RWPE1 (cell line): ENCODE results near the gene CTNNA3.

Experiments
- CTCF ChIA-PET: fragments of 350-600 bp; sonication (Branson Sonifier 250); formaldehyde crosslinking; extraction: SDS; loops from one replicate; lab custom pipeline; 2021; lab: Yijun Ruan, JAX
- POLR2A ChIA-PET: fragments of 400-600 bp; formaldehyde crosslinking; extraction: SDS; loops from one replicate; lab custom pipeline; 2020; ENCODE audit warnings: antibody characterized with exemption; ENCODE audit not compliant: low non-redundant PET; lab: Yijun Ruan, JAX
- DNase-seq: peaks from one replicate; pipeline ENCODE4 v3.0.0; 2012; ENCODE audit warnings: low spot score
- H3K27ac ChIP-seq: fragments of 450-650 bp; 2 replicates; pipeline ENCODE4 v1.5.1; 2017
- CTCF ChIP-seq: fragments of 450-650 bp; conservative IDR thresholded peaks from 2 replicates; pipeline ENCODE4 v1.5.1; 2017; ENCODE audit warnings: low read depth, mild to moderate bottlenecking

Gene CTNNA3

GRCh38 chr10:66784770-66785169 is 911.2 kb downstream of the CTNNA3 start:
- ChIA-PET CTCF (no interaction called here), POLR2A (no interaction called here)
- no peak overlapping the region for H3K27ac ChIP-seq
- DNase-seq: no peak
- TF ChIP-seq CTCF: no peak

- CTCF ChIA-PET: no interaction called here
- TF ChIP-seq CTCF: no peak
- POLR2A ChIA-PET: no interaction called here
- DNase-seq: no peak
- no peak overlapping the region for H3K27ac ChIP-seq
These were observed 912.7 kb downstream of the CTNNA3 start for GRCh38 chr10:66783316-66783715.

- TF ChIP-seq CTCF: no peak
- DNase-seq: no peak
- ChIA-PET POLR2A (no interaction called here), CTCF (no interaction called here)
- no peak overlapping the region for H3K27ac ChIP-seq
These were observed 913.2 kb downstream of the CTNNA3 start for GRCh38 chr10:66782776-66783175.

GRCh38 chr10:66782144-66782543 is 913.9 kb downstream of the CTNNA3 start:
- TF ChIP-seq CTCF: no peak
- POLR2A ChIA-PET: no interaction called here
- DNase-seq: no peak
- CTCF ChIA-PET: no interaction called here
- no peak overlapping the region for H3K27ac ChIP-seq

GRCh38 chr10:66780796-66781195 is 915.2 kb downstream of the CTNNA3 start:
- POLR2A ChIA-PET: no interaction called here
- no peak for TF ChIP-seq CTCF

GRCh38 chr10:66778351-66778750 is 917.6 kb downstream of the CTNNA3 start:
- POLR2A ChIA-PET: no interaction called here
- no peak for TF ChIP-seq CTCF
- CTCF ChIA-PET: no interaction called here
- no peak for DNase-seq
- no peak overlapping the region for H3K27ac ChIP-seq

More at GRCh38 chr10:66780796-66781195, 915.2 kb downstream of the CTNNA3 start:
- no peak overlapping the region for H3K27ac ChIP-seq
- no peak for DNase-seq
- CTCF ChIA-PET: no interaction called here

GRCh38 chr10:66777665-66778064 is 918.3 kb downstream of the CTNNA3 start:
- no peak for TF ChIP-seq CTCF
- ChIA-PET POLR2A (no interaction called here), CTCF (no interaction called here)
- no peak overlapping the region for H3K27ac ChIP-seq
- no peak for DNase-seq
